ENCODE measurements around the gene NADK.

DNA sequence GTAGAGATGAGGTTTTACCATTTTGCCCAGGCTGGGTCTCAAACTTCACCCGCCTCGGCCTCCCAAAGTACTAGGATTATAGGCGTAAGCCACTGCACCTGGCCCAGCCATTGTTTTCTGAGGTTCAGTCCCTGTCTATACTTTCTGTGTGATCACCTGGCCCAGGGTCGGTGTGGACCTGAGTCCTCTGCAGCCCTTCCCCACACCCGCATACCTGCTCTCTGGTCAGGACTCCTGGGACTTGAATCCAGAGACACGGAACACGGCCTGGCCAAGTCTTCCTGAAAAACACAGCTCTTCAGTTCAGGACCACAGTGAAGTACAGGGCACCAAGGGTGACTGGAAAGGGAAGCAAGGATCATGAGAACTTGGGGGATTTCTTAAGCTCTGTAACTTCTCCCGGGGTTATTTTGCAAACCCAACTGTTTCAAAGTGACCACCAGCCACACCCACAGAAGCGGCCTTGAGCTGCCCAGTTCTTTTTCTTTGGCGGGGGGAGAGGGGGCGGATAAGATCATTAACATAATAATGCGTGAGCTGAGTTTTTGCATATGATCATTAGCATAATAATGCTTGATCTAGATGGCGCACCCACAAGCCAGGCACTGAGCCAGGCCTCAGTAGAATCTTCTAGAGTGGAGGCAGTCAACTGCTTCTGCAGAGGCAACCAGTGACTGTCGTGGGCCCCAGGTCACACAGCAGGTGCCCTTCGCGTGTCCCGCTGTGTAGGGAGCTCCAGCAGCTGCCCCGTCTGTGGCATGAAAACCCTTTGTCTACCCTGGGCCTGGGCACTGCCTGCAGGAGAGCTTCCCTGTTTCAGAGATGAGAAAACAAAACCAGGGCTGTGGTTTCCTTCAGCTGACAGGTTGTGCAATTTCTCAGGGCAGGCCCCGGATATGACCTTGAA is 1.7 kb upstream of the NADK start:
- TF ChIP-seq CTCF (IDR thresholded peaks at IDR 0.05) (no peak), POLR2A (IDR thresholded peaks at IDR 0.05) (no peak)

Measured in ovary (tissue), 3 donors.